NAMALWA (cell line): ENCODE results near the gene TNK1.

Experiments
- DNase-seq: peaks from one replicate; pipeline ENCODE4 v3.0.0-alpha.2; 2015; ENCODE audit warnings: low spot score

TNK1 gene

DNA sequence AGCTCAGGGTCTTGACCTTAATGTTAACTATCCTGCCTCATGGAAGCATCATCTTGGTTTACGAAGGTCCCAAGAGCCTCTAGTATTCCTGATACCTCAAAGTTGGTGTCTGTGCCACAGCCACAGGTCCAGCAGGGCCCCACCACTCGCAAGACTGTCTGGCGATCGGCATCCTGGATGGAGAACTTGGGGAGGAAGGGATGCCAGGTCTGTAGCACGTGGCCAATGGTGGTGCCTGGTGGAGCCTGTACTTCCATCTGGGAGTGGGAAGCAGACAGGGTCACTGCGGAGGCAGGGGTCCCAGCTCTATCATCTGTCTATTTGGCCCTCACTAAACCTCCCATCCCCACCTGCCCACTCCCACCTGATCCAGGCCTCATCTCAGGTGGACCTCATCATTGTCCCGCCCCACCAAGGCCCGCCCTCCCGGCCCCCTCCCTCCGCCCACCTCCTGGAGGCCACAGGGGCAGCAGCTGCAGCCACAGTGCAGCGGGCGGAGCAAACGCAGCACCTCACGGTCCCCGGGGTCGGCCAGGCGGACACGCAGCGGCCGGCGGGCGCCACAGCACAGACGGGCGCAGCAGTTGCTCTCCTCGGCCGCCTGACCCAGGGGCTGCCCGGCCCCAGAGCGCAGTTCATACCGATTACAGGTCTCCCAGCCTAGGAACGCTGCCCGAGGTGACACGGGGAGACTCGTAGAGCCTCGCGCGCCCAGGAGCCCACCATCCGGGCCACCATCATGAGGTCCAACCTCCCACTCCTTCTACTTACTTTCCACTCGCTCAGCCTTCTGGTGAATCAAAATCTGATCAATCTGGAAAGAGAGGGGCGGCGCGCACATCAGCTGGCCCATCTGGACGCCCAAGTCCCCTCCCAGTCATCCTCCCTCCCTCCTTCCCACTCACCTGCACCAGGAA is 12.1 kb downstream of the TNK1 start:
- DNase-seq: no peak

DNA sequence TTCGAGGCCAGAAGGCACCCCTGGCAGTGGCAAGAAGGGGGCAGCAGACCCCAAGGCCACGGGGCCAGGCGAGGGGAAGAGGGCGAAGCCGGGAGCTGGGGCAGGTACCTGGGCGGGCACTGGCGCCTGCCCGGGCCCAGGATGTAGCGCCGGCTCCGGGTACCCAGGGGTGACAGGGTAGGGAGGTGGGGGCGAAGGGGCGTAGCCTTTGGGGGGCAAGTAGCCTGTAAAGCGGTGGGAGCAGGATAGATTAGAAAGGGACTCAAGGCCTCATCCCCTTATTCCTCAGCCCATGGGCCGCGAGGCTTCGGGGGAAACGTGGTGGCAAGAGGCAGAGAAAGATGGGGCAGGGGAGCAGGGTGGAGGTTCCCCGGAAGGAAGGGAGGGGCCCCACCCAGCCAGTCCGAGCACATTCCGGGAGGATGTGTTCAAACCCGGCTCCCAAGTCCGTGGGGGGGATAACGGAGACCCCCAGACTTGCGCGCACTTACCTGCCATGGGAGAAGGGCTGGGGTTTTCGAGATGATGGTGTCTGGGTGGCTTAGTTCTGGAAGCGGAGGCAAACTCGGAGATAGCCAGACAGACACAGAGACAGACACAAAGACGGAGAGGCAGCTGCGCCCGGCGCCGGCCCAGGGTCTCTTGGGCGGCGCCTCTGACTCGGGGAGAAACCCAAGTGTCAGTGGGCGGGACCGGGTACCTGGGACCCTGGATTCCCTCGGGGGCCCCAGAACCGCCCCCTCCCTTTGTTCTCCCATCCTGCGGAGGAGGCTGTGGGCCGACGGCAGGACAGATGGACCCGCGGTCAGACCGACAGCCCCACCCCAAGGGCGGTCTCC is 12.9 kb downstream of the TNK1 start:
- DNase-seq: peak; percentile 71

DNA sequence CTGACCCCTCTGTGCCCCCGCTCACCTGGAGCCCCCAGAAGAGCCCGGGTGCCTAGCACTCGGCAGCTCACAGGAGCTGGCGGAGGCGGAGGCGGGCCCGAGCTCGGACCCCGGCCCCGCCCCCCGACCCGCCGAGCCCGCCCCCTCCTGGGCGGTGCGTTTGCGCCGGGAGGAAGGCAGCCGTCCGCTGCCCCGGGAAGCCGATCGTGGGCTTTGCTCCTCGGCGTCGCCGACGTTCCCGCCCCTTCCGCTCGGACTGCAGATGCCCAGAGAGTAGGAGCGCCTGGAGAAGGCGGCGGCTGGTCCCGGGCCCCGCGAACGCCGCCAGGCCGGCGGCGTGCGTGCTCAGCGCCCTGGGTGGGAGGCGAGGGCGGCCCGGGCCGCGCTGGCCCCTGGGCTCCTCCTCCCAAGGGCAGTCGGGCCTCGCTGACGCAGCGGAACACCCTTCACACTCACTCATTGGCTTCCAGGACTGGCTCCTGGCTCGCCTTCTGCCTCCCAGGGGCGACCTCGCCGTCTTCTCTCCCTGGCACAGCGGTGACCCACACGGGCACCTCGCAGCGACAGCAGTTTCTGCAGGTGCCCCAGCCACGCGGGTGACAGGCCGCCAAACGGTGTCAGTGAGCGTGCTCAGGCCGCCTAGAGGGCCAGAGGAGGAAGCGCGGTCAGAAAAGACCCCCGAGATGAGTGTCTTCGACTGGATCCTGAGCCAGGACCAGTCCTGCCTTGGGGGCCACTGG is 13.7 kb downstream of the TNK1 start, which contains the start of gene PLSCR3:
PLSCR3 (minus strand) TSS at position 74 of the 740 bp plus-strand sequence. CDS start 415 bp downstream, outside the sequence.
- DNase-seq: peak; percentile 73

DNA sequence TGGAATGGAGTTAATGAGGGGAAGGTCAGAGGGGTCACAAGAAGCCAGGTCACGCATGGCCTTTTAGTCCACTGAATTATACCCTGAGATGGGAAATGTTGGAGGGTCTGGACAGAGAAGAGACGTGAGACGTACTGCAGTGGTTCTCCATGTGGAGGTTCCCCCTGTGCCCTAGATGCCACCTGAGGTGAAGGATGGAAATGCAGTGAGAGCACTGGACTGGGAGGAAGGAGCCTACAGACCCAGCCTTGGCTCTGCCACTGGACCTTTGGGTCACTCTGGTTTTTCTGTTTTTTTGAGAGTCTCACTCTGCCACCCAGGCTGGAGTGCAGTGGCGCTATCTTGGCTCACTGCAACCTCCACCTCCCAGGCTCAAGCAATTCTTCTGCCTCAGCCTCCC is 15.3 kb downstream of the TNK1 start:
- DNase-seq: no peak

DNA sequence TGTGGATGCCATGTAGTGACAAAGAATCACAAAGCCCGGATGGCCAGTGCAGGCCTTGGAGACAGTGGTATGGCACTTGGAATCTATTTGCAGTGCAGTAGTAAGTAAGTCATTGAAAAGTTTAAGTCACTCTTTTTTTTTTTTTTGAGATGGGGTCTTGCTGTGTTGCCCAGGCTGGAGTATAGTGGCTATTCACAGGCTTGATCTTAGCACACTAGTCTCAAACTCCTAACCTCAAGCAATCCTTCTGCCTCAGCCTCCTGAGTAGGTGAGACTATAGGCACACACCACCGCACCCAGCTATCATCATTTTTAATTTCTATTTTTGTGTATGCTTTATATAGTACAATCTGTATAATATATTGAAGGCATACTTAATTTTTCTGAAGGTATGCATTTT is 17.7 kb downstream of the TNK1 start:
- no peak for DNase-seq

DNA sequence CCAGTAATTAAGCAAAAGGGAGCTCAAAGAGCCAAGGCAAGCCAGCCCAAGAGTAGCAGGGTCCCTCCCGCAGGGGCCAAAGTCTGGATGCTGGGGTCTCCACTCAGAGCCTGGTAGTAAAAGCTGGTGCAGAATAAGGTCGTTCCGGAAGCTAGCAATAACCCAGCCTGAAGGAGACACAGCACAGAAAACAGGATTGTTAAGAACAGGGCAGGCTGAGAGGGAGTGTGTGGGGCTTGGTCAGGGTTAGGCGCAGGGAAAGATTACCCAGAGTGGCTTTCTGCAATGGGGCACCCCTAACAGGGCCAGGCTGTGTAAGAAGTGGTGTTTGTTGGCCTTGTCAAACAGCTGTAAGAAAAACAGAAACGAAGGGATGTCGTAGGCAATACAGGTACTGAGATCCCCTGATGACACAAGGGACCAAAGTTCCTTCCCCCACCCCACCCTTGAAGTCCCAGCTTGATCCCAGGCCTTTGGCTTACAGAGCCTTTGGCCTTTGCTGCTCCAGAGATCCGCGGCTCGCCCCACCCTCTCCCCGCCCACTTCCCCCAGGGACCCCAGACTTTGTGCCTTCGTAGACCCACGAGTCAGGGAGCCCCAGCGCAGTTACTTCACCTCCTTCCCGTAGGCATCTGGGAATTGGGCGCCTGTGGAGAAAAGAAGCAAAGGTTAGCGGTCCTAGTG is 22.3 kb downstream of the TNK1 start:
- peak; percentile 19 for DNase-seq

DNA sequence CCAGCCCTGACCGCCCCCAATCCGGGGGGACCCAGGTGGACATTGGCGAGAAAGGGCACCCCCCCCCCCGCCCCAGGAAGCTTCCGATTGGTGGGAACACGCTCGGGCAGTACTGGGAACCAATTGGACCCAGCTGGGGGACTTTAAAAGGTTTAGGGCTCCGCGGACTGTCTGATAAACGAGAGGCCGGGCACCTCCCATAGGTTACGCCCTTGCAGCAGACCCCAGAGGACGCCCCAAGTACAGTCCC is 22.8 kb downstream of the TNK1 start:
- DNase-seq: no peak

DNA sequence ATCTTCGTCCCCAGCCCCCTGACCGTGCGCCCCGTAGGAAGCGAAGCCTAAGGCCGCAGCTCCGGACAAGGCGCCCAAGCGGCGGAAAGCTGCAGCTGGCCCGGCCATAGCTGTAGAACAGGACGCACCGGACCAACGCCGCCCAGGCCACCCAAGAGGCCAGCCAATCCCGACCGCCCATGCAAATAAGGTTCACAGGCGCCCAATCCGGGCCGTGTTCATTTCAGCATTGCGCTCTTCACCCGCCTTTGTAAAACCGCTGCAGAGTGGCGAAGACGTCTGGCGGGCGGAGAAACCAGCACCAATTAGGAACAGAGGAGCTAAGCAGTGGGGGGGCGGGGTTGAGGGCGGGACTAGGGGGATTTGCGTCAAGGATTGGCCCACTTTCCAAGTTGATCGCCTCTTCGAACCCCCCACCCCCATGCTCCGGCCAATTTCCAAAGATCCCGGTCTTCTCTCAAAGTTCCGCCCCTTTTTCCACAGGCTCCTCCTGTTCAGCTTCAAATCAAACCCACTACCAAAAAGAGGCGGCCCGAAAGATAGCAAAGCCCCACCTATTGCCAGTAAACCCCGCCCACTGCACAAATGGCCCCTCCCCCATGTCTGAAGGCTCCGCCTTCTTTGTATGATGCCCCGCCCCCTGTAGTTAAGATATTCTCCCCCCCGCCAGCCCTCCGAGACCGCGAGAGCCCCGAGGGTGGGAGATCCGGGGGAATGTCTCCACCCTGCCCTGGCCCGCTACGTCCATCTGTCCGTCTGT is 23.3 kb downstream of the TNK1 start, which contains the start of gene TMEM256:
TMEM256 (minus strand) TSS at position 121 of the 760 bp plus-strand sequence; CDS start at position 108, 13 bp downstream.
- peak; percentile 95 for DNase-seq

DNA sequence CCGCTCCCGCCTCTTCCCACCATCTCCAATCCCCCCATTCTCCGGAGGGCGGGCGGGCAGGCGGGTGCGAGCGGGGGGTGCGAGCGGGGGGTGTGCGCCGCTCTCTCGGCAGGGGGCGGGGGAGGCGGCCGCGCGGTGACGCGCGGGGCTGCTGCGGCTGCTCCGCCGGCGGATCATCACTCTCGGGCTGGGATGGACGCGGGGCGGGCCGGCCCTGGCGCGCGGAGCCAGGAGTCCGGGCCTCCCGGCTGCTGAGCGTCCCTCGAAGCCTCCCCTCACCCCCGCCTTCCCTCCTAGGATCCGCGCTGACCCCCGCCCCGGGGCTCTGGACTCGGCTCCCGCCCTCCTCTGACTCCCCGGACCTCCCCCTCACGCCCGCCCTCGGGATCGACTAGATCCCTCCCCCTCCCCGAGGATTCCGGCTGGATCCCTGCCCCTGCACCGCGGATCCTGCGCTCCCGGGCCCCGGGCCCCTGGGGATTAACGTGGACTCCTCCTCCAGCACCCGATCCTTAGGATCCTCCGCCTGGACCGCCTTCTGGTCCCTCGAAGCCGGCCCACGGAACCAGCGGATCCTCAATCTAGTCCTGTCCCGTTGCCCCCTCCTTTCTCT is 24.0 kb downstream of the TNK1 start:
- DNase-seq: no peak

DNA sequence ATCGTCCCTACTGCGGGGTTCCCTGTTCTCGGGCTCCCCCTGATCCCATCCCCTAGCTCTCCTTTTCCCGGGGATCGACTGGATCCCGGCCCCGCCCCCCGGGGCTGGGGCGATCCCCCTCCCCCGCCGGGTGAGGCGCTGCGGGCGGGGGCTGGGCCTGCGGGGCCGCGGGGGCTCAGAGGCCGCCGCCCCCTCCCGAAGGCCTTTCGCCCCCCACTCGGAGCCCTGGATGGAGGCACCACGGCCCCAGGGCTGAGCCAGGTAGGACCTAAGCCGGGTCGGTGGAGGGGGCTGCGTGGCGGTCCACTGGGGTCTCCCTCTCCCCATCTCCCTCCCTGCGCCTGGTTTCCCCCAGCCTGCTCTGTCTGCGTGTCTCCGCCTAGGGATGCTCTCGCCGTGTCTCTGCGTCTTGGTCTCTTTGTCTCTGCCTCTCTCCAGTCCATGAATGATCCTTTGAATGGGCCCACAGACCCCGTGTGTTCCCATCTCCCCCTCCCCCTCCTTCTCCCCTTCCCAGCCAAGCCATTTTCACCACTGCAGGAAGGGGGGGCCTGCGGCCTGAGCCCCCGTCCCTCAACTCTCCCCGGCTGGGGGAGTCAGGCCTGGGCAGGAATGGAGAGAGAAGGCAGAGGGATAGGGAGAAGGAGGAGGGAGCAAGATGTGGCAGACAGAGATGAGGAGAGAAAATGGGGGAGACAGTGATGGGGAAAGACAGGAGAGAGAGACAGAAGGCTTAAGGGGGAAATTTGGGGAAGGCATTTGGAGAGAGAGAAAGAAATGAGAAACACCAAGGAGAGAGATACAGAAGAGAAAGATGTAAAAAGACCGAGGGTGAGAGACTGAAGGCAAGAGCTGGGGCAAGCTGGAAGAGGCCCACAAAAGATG is 24.7 kb downstream of the TNK1 start:
- no peak for DNase-seq

DNA sequence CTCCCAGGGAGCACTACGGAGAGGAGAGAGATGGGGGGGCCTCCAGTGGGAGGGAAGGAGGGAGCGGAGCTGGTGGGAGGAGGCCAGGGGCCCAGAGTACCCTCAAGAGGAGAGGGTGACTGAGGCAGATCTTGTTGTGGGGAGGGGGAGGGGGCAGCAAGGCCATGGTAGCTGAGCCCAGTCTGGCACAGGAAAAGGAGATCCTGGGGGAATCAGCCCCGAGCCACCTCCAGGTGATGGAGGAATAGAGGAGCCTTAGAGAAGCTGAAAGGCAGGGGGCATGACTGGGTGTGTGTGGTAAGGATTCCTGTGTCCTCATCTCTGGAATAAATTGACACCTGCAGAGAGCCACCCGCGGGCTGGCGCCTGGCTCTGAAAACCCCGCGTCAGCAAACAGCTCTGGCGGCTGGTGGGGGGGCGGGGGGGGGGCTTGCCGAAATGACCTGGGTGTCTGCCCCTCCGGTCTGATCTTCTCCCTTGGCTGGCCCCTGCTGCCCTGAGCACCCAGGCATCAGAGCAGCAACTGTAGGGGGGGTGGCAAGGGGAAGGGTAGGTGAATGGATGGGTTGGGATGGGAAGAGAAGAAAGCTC is 25.4 kb downstream of the TNK1 start:
- DNase-seq: no peak

DNA sequence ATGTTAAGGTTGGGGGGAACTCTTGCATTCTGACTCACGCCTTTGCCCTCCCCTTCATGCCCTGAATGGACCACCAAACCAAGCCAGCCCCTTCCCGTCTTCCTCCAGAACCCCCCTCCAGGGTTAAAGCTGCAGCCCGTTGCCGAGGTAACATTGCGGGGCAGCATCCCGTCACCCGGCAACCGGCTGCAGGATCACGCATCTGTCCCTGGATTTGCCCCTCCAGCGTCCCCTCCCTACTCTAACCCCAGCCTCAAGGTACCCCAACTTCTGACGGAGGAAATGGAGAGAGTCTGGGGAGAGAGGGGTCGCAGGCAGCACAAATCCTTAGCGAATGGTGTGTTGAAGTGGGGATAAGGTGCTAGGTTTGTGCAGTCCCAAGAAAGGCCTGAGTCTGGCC is 26.2 kb downstream of the TNK1 start:
- no peak for DNase-seq

DNA sequence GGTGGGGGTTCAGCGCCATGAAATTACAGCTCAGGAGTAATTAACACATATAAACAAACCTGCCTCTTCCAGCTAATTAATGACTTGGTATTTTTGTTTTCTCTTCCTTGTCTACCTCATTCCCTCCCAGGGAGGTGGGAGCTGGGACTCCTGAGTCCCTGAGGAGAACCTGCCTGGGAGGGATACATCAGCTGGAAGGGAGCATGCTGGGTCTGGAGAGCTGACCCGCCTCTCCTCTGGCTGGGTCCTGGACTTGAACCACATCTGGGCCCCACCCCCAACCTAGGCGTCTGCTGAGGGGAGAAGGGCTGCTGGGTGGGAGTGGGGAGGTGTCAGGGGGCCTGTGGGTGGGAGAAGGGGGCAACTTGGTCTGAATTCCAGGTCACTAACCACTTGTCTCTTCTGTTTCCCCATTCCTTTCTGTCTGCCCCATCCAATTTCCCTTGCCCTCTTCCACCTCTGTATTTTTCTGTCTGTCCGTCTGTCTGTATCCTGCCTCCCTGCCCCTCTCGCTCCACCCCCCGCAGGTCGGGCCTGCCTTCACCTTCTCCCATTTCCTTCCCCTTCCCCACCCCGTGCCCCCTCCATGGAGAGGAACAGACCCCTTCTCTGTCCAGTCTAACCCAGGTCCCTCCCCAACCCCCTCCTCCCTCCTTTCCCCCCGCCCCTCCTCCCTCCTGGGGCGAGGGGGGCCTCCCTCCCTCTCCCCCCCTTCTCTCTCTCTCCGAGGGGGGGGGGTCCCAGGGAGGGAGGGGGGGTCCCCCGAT is 26.8 kb downstream of the TNK1 start, which contains the start of gene NLGN2:
NLGN2 (plus strand) TSS at position 361 of the 767 bp plus-strand sequence. CDS start 411 bp downstream, outside the sequence.
- DNase-seq: no peak

DNA sequence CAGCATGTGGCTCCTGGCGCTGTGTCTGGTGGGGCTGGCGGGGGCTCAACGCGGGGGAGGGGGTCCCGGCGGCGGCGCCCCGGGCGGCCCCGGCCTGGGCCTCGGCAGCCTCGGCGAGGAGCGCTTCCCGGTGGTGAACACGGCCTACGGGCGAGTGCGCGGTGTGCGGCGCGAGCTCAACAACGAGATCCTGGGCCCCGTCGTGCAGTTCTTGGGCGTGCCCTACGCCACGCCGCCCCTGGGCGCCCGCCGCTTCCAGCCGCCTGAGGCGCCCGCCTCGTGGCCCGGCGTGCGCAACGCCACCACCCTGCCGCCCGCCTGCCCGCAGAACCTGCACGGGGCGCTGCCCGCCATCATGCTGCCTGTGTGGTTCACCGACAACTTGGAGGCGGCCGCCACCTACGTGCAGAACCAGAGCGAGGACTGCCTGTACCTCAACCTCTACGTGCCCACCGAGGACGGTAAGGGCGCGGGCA is 27.4 kb downstream of the TNK1 start:
- DNase-seq: no peak

DNA sequence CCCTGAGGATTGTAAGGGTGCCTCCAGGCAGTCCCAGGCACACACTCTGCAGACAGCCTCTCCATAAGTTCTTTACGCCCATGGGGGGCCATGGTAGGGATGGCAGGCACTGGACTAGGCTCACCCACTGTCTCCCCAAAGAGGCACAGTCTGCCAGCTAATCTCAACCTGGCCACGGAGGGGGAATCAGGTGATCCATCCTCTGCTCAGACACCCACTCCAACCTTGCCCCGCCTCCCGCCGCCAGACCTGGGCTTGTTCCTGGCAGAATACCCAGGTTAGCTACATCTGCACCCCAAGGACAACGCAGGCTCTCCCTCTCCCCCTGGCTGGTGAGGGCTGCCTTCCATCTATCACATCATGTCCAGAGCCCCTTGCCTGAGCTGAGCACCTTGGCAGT is 28.0 kb downstream of the TNK1 start:
- no peak for DNase-seq

DNA sequence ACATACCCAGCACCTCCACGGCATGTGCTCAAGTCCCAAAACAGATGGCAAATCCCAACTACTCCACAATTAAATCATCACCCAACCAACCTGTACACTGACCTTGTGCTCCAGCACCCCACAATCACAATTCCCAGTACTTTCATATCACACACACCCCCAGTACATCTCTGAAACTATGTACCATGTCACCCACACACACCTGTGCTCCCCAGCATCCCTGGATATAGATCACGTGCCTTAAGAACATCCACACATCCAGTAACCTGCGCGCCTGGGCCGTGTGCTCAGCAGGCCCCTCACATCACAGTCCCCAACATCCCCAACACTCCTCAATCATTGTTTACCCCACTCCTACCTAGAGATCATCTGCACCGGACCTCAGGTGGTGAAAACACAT is 28.8 kb downstream of the TNK1 start:
- no peak for DNase-seq

DNA sequence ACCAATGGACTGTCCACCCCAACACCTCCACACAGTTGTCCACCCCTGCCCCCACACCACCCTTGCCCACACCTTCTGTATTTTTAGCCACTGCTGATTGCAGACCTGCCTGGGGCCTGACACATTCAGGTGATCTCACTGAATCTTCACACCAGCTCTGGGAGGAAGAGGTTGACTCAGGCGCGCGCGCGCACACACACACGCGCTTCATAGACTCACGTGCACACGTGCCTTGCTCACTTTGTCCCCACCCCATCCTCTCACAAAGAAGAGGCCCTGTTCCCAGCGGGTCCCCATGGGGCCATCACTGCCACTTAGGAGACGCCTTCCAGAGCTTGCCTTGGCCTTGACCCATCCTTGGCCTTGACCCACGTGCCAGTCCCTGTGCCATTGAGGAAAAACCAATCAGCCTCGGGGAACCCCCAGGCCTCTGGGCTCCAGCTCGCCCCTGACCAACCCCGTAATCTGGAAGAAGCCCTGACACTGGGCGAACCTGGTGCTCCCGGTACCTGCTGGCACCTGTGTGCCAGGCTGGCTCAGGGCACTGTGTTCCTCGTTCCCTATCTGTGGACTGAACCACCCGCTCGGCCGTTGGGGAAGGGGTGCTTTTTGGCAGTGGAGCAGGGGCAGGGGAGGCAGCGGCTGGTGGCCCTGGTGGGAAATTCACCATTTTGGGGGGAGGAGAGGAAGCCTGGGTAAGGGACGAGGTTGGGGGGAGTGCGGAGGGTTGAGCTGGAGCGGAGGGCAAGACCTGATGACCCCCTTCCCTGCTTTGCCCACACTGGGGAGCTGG is 29.9 kb downstream of the TNK1 start:
- DNase-seq: no peak
